Gastroesophageal sphincter (tissue), 4 donors: ENCODE measurements around the gene GNL1. TPM values are rescaled to one million over a fixed set of nuclear protein-coding genes. Genes with fewer than 3 reads are reported as not detected.
A peak's percentile ranks its signal among the peaks of the same experiment; 100 is the strongest.

Source experiments
- ATAC-seq: fragments of 150-250 bp; one replicate; pipeline ENCODE4 v1.9.1; 2016; ENCODE audit warnings: mild to moderate bottlenecking, moderate library complexity
- H3K27ac ChIP-seq, 4 donors: fragments of 200-600 bp; sonication (generic) in 3 of 4; 1 replicate in 3 of 4; 2 replicates in 1 of 4; pipeline ENCODE4 v1.5.1; 2016 to 2019
- H3K27me3 ChIP-seq: fragments of 200-600 bp; sonication (generic); one replicate; pipeline ENCODE4 v1.5.1; 2019
- H3K36me3 ChIP-seq, 2 donors: fragments of 200-600 bp; sonication (generic); one replicate each; pipeline ENCODE4 v1.5.1; 2019; ENCODE audit warnings: control low read depth in 1 of 2
- H3K4me1 ChIP-seq, 3 donors: fragments of 200-600 bp; sonication (generic); 1 replicate in 2 of 3; 2 replicates in 1 of 3; pipeline ENCODE4 v1.5.1; 2016 to 2019; ENCODE audit warnings: control low read depth in 2 of 3
- H3K4me3 ChIP-seq, 2 donors: fragments of 200-600 bp; sonication (generic); one replicate each; pipeline ENCODE4 v1.5.1; 2019; ENCODE audit warnings: mild to moderate bottlenecking in 1 of 2, moderate library complexity in 1 of 2
- H3K9me3 ChIP-seq, 3 donors: fragments of 200-600 bp; sonication (generic); one replicate each; pipeline ENCODE4 v1.5.1; 2017 to 2019; ENCODE audit warnings: control low read depth in 2 of 3
- CTCF ChIP-seq, 4 experiments: fragments of 200-600 bp in 2 of 4; fragments of 450-650 bp in 2 of 4; sonication (generic) in 1 of 4; IDR thresholded peaks; one replicate each; pipeline ENCODE4 v1.5.1; 2017 to 2019; ENCODE audit warnings: antibody characterized with exemption in 4 of 4, mild to moderate bottlenecking in 2 of 4, moderate library complexity in 2 of 4
- EP300 ChIP-seq: sonication (generic); formaldehyde crosslinking; IDR thresholded peaks from one replicate; pipeline ENCODE4 v1.6.1; 2017; ENCODE audit warnings: antibody characterized with exemption, mild to moderate bottlenecking
- POLR2A ChIP-seq, 2 donors: fragments of 450-650 bp; IDR thresholded peaks; one replicate each; pipeline ENCODE4 v1.6.1; 2017; ENCODE audit warnings: antibody characterized with exemption in 2 of 2, mild to moderate bottlenecking in 2 of 2, moderate library complexity in 1 of 2
- POLR2AphosphoS5 ChIP-seq: sonication (generic); formaldehyde crosslinking; IDR thresholded peaks from one replicate; pipeline ENCODE4 v1.6.1; 2017; ENCODE audit warnings: antibody characterized with exemption
- WGBS, 2 donors: methylation state at CpG; one replicate each; pipeline ENCODE4 v1.1.5; 2018; ENCODE audit warnings: low coverage in 1 of 2; 5-methylcytosine and 5-hydroxymethylcytosine counted together
- total RNA-seq, 4 donors: library from RNA; depleted of rRNA; stranded (reverse); fragments of >200 nt; gene quantifications; one replicate each; pipeline ENCODE4 v1.1.0, GENCODE V29; 2016

GNL1 gene
- total RNA-seq, 4 donors from 2014 or later = 39.2 to 48.3 (median 42.4) TPM

- Histone ChIP-seq H3K9me3 (no peaks in the 10 kb centered on the region), H3K27me3 (no peaks in the 10 kb centered on the region), H3K27ac (peak overlapping the region; percentile 90 to 100 (median 98)), H3K4me1 (peaks cover 0 to 40% (median 18%) of the 10 kb centered on the region in 3 donors), H3K36me3 (peaks cover 0 to 40% of the 10 kb centered on the region in 2 donors), H3K4me3 (peak overlapping the region; percentile 67 to 96)
- ATAC-seq = no peak
- TF ChIP-seq EP300 (no peak), POLR2AphosphoS5 (no peak), POLR2A (IDR thresholded peaks at IDR 0.05) (no peak), CTCF (IDR thresholded peaks at IDR 0.05) (no peak)
- WGBS, 2 donors = no CpG with 5 or more reads among the region's 15 CpGs
These were observed 548 bp downstream of the GNL1 start for GRCh38 chr6:30555816-30556065.

GRCh38 chr6:30554962-30555815 lies 1.1 kb downstream of the GNL1 start:
- TF ChIP-seq POLR2A (IDR thresholded peaks at IDR 0.05) (no peak), POLR2AphosphoS5 (peak; percentile 40)
- 14 to 26% methylated on average over 5 to 11 of the region's 34 CpGs for WGBS, 2 donors

DNA sequence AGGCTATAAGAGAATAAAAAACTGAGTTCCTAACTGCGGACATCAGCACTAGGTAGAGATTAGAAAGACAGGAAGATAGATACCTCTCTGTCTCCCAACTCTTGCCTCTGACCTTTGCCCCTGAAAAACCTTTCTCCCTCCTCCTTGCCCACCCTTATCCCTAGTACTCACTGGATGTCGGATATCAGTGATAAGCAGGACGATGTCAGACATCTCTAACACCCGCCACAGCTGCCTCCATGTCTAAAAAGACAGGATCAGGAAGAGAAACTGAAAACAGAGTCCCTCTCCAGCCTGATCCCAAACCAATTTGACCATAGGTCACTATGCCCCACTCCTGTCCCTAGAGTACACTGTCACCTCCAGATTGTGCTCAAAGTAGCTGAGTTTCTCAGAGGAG lies 1.9 kb downstream of the GNL1 start:
- H3K9me3 ChIP-seq = no peaks in the 10 kb centered on the region
- H3K27ac ChIP-seq = peak overlapping the region in 3 of 4 donors; percentile 98 to 100 (median 99)
- H3K4me1 ChIP-seq = peaks cover 0 to 40% (median 18%) of the 10 kb centered on the region in 3 donors
- ATAC-seq = no peak
- H3K36me3 ChIP-seq = peaks cover 0 to 53% of the 10 kb centered on the region in 2 donors
- no peaks in the 10 kb centered on the region for H3K27me3 ChIP-seq
- WGBS, 2 donors = 87 to 100% methylated on average over 1 to 4 of the region's 4 CpGs
- peak overlapping the region in 1 of 2 donors; percentile 96 for H3K4me3 ChIP-seq
- TF ChIP-seq POLR2A (IDR thresholded peaks at IDR 0.05) = no peak
- TF ChIP-seq EP300 = no peak
- TF ChIP-seq CTCF (IDR thresholded peaks at IDR 0.05) = no peak
- no peak for TF ChIP-seq POLR2AphosphoS5

More at GRCh38 chr6:30554962-30555815, 1.1 kb downstream of the GNL1 start:
- H3K4me3 ChIP-seq = peak overlapping the region; percentile 67 to 96
- peaks cover 0 to 45% of the 10 kb centered on the region in 2 donors for H3K36me3 ChIP-seq
- H3K4me1 ChIP-seq = peaks cover 0 to 40% (median 18%) of the 10 kb centered on the region in 3 donors
- peak; percentile 41 for ATAC-seq
- H3K9me3 ChIP-seq = no peaks in the 10 kb centered on the region
- peak overlapping the region; percentile 90 to 100 (median 98) for H3K27ac ChIP-seq
- no peaks in the 10 kb centered on the region for H3K27me3 ChIP-seq

DNA sequence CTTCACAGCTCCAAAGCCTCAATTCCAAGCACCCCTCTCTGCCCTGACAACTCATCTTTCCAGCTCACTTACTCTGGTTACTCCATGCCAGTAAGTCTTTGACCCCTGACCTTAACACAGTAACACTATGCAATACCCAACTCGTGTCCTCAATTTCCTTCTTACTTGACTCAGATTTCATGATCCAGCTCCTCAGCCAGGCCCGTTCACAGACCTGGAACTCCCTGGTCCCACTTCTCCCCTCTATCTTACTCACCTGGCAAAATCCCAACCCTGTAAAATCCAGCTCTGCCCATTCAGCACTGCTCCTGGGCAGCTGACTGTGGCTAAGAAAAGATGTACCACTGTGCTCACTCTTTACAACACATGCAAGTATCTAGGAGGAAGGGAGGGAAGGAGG lies 7.9 kb downstream of the GNL1 start:
- no peak overlapping the region for H3K4me3 ChIP-seq
- 39% methylated on average over 2 of the region's 2 CpGs; no CpG with 5 or more reads in 1 of the 2 donors for whole genome bisulfite sequencing, 2 donors
- no peak overlapping the region for H3K27ac ChIP-seq
- TF ChIP-seq POLR2A (IDR thresholded peaks at IDR 0.05) = no peak
- TF ChIP-seq POLR2AphosphoS5 = no peak
- TF ChIP-seq EP300 = no peak
- no peak for TF ChIP-seq CTCF (IDR thresholded peaks at IDR 0.05)
- peaks cover 0 to 84% of the 10 kb centered on the region in 2 donors for H3K36me3 ChIP-seq
- ATAC-seq = no peak
- no peaks in the 10 kb centered on the region for H3K27me3 ChIP-seq
- H3K9me3 ChIP-seq = no peaks in the 10 kb centered on the region
- peaks cover 0 to 8% (median 0%) of the 10 kb centered on the region in 3 donors for H3K4me1 ChIP-seq

- H3K9me3 ChIP-seq = no peaks in the 10 kb centered on the region
- 82 to 84% methylated on average over 6 of the region's 6 CpGs for WGBS, 2 donors
- H3K27me3 ChIP-seq = no peaks in the 10 kb centered on the region
- no peak overlapping the region for H3K27ac ChIP-seq
- ATAC-seq = no peak
- peaks cover 0 to 9% (median 0%) of the 10 kb centered on the region in 3 donors for H3K4me1 ChIP-seq
- H3K36me3 ChIP-seq = peaks cover 0 to 75% of the 10 kb centered on the region in 2 donors
- no peak for TF ChIP-seq POLR2A (IDR thresholded peaks at IDR 0.05)
- no peak for TF ChIP-seq CTCF (IDR thresholded peaks at IDR 0.05)
- TF ChIP-seq POLR2AphosphoS5 = no peak
- no peak for TF ChIP-seq EP300
- no peak overlapping the region for H3K4me3 ChIP-seq
These were observed 8.8 kb downstream of the GNL1 start for GRCh38 chr6:30547454-30547853.
